LNCaP clone FGC (cell line): ENCODE results near the gene ASTN2.

ENCODE experiments used
- DNase-seq: peaks from one replicate; pipeline ENCODE4 v3.0.0-alpha.2; 2011; ENCODE audit warnings: low read depth
- H3K4me3 ChIP-seq: 2 replicates; pipeline ENCODE4 v1.5.1; 2011; ENCODE audit warnings: mild to moderate bottlenecking, low read depth, low read length, control low read depth
- TF ChIP-seq, protein P1 (sequence below): IDR thresholded peaks from 2 replicates; pipeline ENCODE4 v1.5.1; 2012; ENCODE audit warnings: mild to moderate bottlenecking; ENCODE audit not compliant: control insufficient read depth, insufficient read depth; ENCODE audit errors: extremely low read depth

ASTN2 gene

GRCh38 chr9:116477584-116478141 lies 937.2 kb downstream of the ASTN2 start:
- no peak for DNase-seq
- TF ChIP-seq, protein P1, sequence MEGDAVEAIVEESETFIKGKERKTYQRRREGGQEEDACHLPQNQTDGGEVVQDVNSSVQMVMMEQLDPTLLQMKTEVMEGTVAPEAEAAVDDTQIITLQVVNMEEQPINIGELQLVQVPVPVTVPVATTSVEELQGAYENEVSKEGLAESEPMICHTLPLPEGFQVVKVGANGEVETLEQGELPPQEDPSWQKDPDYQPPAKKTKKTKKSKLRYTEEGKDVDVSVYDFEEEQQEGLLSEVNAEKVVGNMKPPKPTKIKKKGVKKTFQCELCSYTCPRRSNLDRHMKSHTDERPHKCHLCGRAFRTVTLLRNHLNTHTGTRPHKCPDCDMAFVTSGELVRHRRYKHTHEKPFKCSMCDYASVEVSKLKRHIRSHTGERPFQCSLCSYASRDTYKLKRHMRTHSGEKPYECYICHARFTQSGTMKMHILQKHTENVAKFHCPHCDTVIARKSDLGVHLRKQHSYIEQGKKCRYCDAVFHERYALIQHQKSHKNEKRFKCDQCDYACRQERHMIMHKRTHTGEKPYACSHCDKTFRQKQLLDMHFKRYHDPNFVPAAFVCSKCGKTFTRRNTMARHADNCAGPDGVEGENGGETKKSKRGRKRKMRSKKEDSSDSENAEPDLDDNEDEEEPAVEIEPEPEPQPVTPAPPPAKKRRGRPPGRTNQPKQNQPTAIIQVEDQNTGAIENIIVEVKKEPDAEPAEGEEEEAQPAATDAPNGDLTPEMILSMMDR, result no peak
- H3K4me3 ChIP-seq, result no peak overlapping the region

DNA sequence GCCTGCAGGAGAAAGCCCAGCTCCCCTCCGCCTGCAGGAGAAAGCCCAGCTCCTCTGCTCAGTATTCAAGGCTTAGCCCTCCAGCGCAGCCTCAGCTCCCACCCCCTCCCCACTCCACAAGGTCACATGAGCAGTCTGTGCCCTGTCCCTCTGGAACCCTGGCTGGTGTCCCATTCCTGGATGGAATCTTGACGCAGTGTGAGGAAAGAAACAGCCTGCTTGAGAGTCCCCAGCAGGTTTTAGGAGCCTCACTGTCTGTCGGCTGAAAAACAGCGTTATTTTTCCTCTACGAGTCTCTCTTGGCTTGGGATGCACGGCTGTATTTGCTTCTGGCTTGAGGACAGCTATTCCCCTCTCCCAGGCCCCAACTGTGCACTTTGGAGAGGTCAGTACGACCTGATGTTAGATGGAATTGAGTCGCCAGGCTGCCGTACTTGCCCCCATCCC lies 937.9 kb downstream of the ASTN2 start:
- TF ChIP-seq, protein P1, result no peak
- H3K4me3 ChIP-seq, result no peak overlapping the region
- DNase-seq, result no peak

DNA sequence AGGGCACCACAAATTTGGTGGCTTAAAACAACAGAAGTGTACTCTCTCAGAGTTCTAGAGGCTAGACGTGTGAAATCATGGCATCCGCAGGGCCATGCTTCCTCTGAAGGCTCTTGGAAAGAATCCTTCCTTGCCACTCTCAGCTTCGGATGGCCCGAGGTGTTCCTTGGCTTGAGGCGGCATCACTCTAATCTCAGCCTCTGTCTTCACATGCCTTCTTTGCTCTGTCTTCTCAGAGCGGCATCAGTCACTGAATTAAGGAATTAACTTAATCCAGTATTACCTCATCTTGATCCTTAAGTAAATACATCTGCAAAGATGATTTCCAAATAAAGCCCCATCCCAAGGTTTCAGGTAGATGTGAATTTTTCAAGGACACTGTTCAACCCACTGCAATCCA lies 938.9 kb downstream of the ASTN2 start:
- no peak for DNase-seq

DNA sequence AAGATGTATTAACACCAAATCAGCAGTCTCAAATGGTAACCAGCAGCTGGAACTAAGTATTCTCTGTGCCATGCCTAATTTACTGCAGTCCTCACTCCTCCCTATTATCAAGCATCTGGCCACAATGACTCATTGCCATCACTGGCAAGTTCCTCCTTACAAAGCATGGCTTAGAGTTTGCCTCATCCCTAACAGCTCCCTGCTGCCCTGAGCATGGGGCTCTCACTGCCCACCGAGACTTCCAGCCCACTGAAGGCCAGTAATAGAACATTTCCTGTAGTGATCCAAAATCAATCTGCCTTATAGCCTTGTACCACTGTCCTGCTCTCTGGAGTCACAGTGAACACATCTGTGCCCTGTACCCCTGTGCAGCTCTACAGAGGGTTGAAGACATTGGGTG lies 939.7 kb downstream of the ASTN2 start:
- no peak for DNase-seq
- no peak overlapping the region for H3K4me3 ChIP-seq
- TF ChIP-seq, protein P1, result no peak

More for the DNA sequence above, 938.9 kb downstream of the ASTN2 start:
- TF ChIP-seq, protein P1, result no peak
- no peak overlapping the region for H3K4me3 ChIP-seq

DNA sequence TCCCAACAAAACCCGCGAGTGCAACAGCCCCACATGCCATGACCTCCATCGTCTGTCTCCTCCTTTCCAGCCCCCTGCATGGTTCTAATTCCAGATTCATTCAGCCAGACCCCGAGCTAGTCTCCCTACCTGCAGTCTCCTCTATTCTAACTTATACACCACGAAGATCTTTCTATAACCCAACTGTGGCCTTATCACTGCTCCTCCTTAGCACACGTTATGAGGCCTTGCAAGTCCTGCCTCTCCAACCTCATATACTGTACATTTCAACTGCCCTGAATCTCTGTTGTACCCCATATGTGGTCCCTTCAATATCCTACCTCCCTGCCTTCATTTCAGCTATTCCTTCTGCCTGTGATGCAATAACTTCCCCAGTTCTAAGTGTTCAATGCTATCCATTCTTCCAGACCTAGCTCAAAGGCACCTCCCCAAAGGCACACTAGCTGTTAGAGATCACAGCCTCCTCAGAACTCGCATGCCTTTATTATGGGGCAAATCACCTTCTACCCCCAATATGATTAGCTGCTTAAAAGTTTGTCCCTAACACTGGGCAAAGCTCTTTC lies 942.8 kb downstream of the ASTN2 start:
- TF ChIP-seq, protein P1, result no peak
- H3K4me3 ChIP-seq, result no peak overlapping the region
- DNase-seq, result no peak

DNA sequence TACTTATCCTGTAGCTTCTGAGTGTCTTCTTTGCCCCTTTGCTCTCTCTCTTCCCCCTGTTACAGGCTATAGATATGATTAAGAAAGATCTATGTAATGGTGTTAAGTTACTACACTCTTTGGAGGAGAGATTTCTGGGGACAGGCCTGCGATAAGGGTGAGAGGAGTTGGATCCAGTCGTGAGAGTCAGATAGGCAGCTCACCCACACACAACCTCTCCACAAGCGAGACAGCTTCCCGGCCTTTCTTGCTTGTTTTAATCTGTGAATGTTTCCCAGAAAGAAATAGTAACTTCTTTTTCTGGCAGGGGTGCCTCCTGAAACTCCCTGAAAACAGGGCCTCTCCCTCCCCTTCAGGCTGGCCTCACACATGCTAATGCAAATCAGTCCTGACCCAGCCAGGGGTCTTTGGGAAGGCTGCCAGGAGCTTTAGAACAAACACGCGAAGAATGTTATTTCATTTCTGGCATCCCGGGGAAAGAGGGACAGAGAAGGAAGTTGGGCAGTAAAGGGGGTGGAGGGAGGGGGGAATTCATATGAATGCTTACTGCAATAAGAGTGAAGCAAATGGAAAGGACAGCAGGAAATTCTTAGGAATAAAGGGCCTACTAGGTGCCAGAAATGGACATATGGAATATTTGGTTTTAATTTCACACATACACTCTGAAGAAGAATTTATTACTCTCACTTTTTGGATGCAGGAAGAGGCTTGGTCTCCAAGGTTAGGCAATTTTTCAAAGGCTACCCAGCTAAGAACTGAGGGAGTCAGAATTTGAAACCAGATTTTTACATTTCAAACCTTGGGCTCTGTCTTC lies 943.6 kb downstream of the ASTN2 start:
- H3K4me3 ChIP-seq, result no peak overlapping the region

More for the DNA sequence above, 943.6 kb downstream of the ASTN2 start:
- no peak for DNase-seq
- TF ChIP-seq, protein P1, result no peak
